Activated T-cell treated with anti-CD3 and anti-CD28 coated beads, Interleukin-2, amount 50 U/mL, for 72 hours (primary cell): ENCODE data around the gene FAM184A. TPM values are rescaled to one million over a fixed set of nuclear protein-coding genes. Genes with fewer than 3 reads are reported as not detected.
A peak's percentile ranks its signal among the peaks of the same experiment; 100 is the strongest.

Experiments
- ATAC-seq, 2 donors: fragments of 150-1000 bp; cut with Tn5 transposase; replicated peaks in 1 of 2; 2 replicates each; pipeline ENCODE4 v1.10.0; 2021; ENCODE audit warnings: moderate library complexity in 2 of 2, mild to moderate bottlenecking in 1 of 2
- DNase-seq, 2 donors: peaks; one replicate each; pipeline ENCODE4 v3.0.0; 2021 to 2022; ENCODE audit warnings: mixed read lengths in 1 of 2
- H3K27ac Mint-ChIP-seq: one replicate; pipeline ENCODE4 v1.8.0; 2022; ENCODE audit warnings: mild to moderate bottlenecking, moderate library complexity, mixed read lengths
- H3K27me3 Mint-ChIP-seq: one replicate; pipeline ENCODE4 v1.8.0; 2022; ENCODE audit warnings: low read depth, mixed read lengths
- H3K36me3 Mint-ChIP-seq, 2 donors: one replicate each; pipeline ENCODE4 v1.8.0; 2022; ENCODE audit warnings: mixed read lengths in 2 of 2, mild to moderate bottlenecking in 1 of 2; ENCODE audit not compliant: insufficient read depth in 2 of 2
- H3K4me1 Mint-ChIP-seq: one replicate; pipeline ENCODE4 v1.8.0; 2022; ENCODE audit warnings: low read depth, mixed read lengths
- H3K4me3 Mint-ChIP-seq, 2 donors: one replicate each; pipeline ENCODE4 v1.8.0; 2022; ENCODE audit warnings: mild to moderate bottlenecking in 2 of 2, mixed read lengths in 2 of 2, moderate library complexity in 2 of 2
- H3K9me3 Mint-ChIP-seq, 2 donors: one replicate each; pipeline ENCODE4 v1.8.0; 2022; ENCODE audit warnings: mixed read lengths in 2 of 2
- total RNA-seq, 2 donors: library from RNA; stranded (reverse); gene quantifications; one replicate each; pipeline ENCODE4 v1.2.3, GENCODE V29; 2022

Gene FAM184A
- total RNA-seq, 2 donors from 2014 or later = 18.4 to 18.5 TPM

DNA sequence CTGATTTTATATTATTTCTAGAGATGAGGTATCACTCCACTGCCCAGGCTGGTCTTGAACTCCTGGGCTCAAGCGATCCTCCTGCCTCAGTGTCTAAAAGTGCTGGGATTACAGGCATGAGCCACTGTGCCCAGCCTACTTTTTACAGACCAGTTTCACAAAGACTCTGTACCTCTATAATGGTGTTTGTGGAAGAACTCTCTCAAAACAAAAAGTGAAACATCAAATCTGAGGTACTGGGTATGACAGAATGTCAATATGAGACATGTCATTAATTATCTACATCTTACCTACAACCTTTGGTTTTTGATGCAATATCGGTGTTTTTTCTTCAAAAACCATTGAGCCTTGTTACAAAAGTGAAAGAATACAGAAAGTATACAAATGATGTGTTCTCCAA, 94.1 kb downstream of the FAM184A start:
- DNase-seq (no peak), ATAC-seq (no peak)
- no peak overlapping the region for H3K4me3 Mint-ChIP-seq
- no peaks in the 10 kb centered on the region for H3K9me3 Mint-ChIP-seq
- no peak overlapping the region for H3K27ac Mint-ChIP-seq
- no peaks in the 10 kb centered on the region for H3K4me1 Mint-ChIP-seq
- H3K36me3 Mint-ChIP-seq = peaks cover 2% of the 10 kb centered on the region in 2 donors
- no peaks in the 10 kb centered on the region for H3K27me3 Mint-ChIP-seq

- Mint-ChIP-seq H3K9me3 (no peaks in the 10 kb centered on the region), H3K27ac (no peak overlapping the region), H3K4me3 (no peak overlapping the region), H3K4me1 (no peaks in the 10 kb centered on the region), H3K36me3 (peaks cover 2% of the 10 kb centered on the region in 2 donors), H3K27me3 (no peaks in the 10 kb centered on the region)
- DNase-seq = no peak
- ATAC-seq = no peak
Observed at GRCh38 chr6:118982575-118982911, 95.9 kb downstream of the FAM184A start.

DNA sequence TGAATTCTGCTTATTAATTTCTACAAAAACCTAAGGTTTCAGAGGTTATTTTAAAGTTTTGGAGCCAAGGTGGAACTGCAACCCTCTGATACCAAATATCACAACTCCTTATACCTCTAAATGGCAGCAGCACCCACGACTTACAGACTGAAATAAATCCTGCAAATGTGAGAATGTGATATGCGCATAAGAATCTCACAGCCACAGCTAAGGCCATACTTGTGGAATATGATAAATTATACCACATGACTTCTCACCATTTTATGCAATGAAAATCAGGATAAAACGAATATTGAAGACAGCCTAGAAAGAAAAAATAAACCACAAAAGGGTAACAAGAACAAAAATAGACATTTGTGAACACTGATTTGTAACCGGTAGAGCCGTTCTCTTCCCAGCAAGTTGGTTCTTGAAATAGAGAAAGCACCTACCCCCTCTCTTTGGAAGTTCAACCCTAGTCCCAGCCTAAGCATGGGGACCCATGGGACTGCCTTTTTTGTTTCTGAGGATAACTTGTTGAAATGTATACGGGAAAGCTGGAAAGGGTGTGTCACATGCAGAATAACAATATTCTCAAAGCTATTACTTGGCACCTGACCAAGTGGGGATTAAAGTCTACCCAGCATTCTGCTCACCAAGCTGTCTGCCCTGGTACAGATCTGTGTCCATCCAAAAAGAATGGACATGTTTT, 96.4 kb downstream of the FAM184A start:
- H3K27ac Mint-ChIP-seq = no peak overlapping the region
- no peaks in the 10 kb centered on the region for H3K9me3 Mint-ChIP-seq
- DNase-seq (no peak), ATAC-seq (no peak)
- no peaks in the 10 kb centered on the region for H3K4me1 Mint-ChIP-seq
- no peak overlapping the region for H3K4me3 Mint-ChIP-seq
- no peaks in the 10 kb centered on the region for H3K27me3 Mint-ChIP-seq
- peaks cover 2% of the 10 kb centered on the region in 2 donors for H3K36me3 Mint-ChIP-seq

- ATAC-seq (no peak), DNase-seq (no peak)
- H3K36me3 Mint-ChIP-seq = peaks cover 2% of the 10 kb centered on the region in 2 donors
- no peaks in the 10 kb centered on the region for H3K4me1 Mint-ChIP-seq
- H3K9me3 Mint-ChIP-seq = no peaks in the 10 kb centered on the region
- H3K4me3 Mint-ChIP-seq = no peak overlapping the region
- H3K27me3 Mint-ChIP-seq = no peaks in the 10 kb centered on the region
- H3K27ac Mint-ChIP-seq = no peak overlapping the region
Observed at GRCh38 chr6:118980063-118980462, 98.4 kb downstream of the FAM184A start.

- Mint-ChIP-seq H3K36me3 (peaks cover 0 to 3% of the 10 kb centered on the region in 2 donors), H3K27me3 (no peaks in the 10 kb centered on the region), H3K27ac (peak overlapping the region; percentile 51), H3K4me1 (no peaks in the 10 kb centered on the region), H3K4me3 (no peak overlapping the region), H3K9me3 (no peaks in the 10 kb centered on the region)
- DNase-seq (no peak), ATAC-seq (no peak)
Observed at GRCh38 chr6:118974790-118975189, 103.7 kb downstream of the FAM184A start.

- no peak for ATAC-seq
- no peaks in the 10 kb centered on the region for H3K4me1 Mint-ChIP-seq
- H3K36me3 Mint-ChIP-seq = peaks cover 0 to 3% of the 10 kb centered on the region in 2 donors
- no peak overlapping the region for H3K4me3 Mint-ChIP-seq
- H3K9me3 Mint-ChIP-seq = no peaks in the 10 kb centered on the region
- no peak for DNase-seq
- H3K27me3 Mint-ChIP-seq = no peaks in the 10 kb centered on the region
- H3K27ac Mint-ChIP-seq = no peak overlapping the region
Observed at GRCh38 chr6:118971682-118972081, 106.8 kb downstream of the FAM184A start.

- Mint-ChIP-seq H3K36me3 (peaks cover 0 to 3% of the 10 kb centered on the region in 2 donors), H3K27ac (no peak overlapping the region), H3K4me1 (no peaks in the 10 kb centered on the region), H3K9me3 (no peaks in the 10 kb centered on the region), H3K27me3 (no peaks in the 10 kb centered on the region), H3K4me3 (no peak overlapping the region)
- no peak for ATAC-seq
- no peak for DNase-seq
Observed at GRCh38 chr6:118970866-118971265, 107.6 kb downstream of the FAM184A start.

GRCh38 chr6:118968416-118968815, 110.0 kb downstream of the FAM184A start:
- peaks cover 0 to 3% of the 10 kb centered on the region in 2 donors for H3K36me3 Mint-ChIP-seq
- H3K4me1 Mint-ChIP-seq = no peaks in the 10 kb centered on the region
- no peak overlapping the region for H3K27ac Mint-ChIP-seq
- H3K4me3 Mint-ChIP-seq = no peak overlapping the region
- ATAC-seq (no peak), DNase-seq (no peak)
- H3K9me3 Mint-ChIP-seq = no peaks in the 10 kb centered on the region
- no peaks in the 10 kb centered on the region for H3K27me3 Mint-ChIP-seq

DNA sequence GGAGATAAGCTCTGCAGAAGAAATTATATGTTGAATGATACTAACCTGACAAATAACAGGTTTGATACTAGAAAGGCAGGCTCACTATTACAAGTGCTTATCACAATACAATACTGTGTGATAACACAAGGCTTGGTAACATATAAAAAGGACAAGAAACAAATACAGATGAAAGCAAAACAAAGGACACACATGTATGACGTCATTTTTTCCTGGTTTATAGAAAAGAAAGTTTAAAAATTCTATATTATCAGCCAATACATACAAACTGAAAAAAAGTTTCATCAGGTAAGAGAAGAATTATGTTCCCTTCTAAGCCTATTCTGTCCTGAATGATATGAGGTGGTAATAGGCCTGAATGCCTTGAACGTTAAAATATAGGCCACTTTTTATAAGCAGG, 111.2 kb downstream of the FAM184A start:
- DNase-seq = no peak
- Mint-ChIP-seq H3K36me3 (peaks cover 0 to 3% of the 10 kb centered on the region in 2 donors), H3K9me3 (no peaks in the 10 kb centered on the region), H3K27me3 (no peaks in the 10 kb centered on the region), H3K4me1 (no peaks in the 10 kb centered on the region), H3K27ac (peak overlapping the region; percentile 9), H3K4me3 (no peak overlapping the region)
- ATAC-seq = no peak

DNA sequence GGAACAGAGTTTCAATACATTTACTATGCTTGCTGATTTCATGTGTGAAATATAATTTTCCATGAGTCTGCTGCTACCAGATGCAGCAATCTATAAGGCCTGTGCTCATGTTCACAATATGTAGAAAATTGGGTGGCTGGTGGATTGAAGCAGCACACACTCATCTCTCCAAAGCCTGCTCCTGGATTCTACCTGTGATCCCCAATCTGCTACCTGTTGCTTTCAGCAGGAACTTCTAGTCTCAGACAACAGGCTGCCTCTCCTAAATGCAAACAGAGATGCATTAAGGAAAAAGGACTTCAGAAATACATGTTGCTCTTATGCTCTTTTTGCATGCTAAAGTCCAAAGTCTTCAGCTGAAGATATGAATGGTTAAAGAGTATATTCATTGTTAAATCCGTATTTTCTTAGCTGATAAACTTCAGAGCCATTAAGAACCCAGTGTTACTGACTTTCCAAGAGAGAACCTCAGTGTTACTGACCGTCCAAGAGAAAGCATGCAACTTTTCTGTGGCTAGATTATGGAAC, 112.6 kb downstream of the FAM184A start:
- Mint-ChIP-seq H3K9me3 (no peaks in the 10 kb centered on the region), H3K4me3 (no peak overlapping the region)

GRCh38 chr6:118965371-118965770, 113.1 kb downstream of the FAM184A start:
- H3K4me1 Mint-ChIP-seq = no peaks in the 10 kb centered on the region
- no peak overlapping the region for H3K27ac Mint-ChIP-seq
- DNase-seq (no peak), ATAC-seq (no peak)
- no peak overlapping the region for H3K4me3 Mint-ChIP-seq
- no peaks in the 10 kb centered on the region for H3K9me3 Mint-ChIP-seq
- no peaks in the 10 kb centered on the region for H3K27me3 Mint-ChIP-seq
- no peaks in the 10 kb centered on the region for H3K36me3 Mint-ChIP-seq

More for the DNA sequence above, 112.6 kb downstream of the FAM184A start:
- Mint-ChIP-seq H3K36me3 (no peaks in the 10 kb centered on the region), H3K27me3 (no peaks in the 10 kb centered on the region), H3K27ac (no peak overlapping the region), H3K4me1 (no peaks in the 10 kb centered on the region)
- no peak for ATAC-seq
- no peak for DNase-seq

DNA sequence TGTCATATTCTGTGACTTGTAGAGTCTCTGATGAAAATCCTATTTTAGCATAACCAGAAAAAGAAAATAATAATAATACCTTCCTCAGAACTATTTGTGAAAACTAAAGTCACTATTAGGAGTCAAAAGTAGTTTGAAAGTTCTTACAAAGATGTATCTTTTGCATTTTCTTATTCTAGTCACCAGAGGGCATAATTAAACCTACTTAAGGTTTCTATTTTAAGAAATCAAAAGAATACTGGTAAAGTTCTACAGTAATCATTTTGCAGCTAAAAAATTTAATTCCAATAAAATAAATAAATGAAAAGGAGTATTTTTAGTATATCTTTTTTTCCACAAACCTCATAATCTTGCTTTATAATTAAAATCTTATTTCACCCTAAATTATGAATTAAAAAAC, 115.5 kb downstream of the FAM184A start:
- Mint-ChIP-seq H3K9me3 (no peaks in the 10 kb centered on the region), H3K36me3 (no peaks in the 10 kb centered on the region), H3K4me1 (peaks cover 6% of the 10 kb centered on the region), H3K27me3 (no peaks in the 10 kb centered on the region), H3K4me3 (no peak overlapping the region), H3K27ac (no peak overlapping the region)
- ATAC-seq (no peak), DNase-seq (no peak)

- peaks cover 6% of the 10 kb centered on the region for H3K4me1 Mint-ChIP-seq
- H3K27ac Mint-ChIP-seq = no peak overlapping the region
- DNase-seq = no peak
- H3K4me3 Mint-ChIP-seq = no peak overlapping the region
- no peak for ATAC-seq
- H3K27me3 Mint-ChIP-seq = no peaks in the 10 kb centered on the region
- H3K36me3 Mint-ChIP-seq = no peaks in the 10 kb centered on the region
- no peaks in the 10 kb centered on the region for H3K9me3 Mint-ChIP-seq
Observed at GRCh38 chr6:118959903-118960302, 118.6 kb downstream of the FAM184A start.

DNA sequence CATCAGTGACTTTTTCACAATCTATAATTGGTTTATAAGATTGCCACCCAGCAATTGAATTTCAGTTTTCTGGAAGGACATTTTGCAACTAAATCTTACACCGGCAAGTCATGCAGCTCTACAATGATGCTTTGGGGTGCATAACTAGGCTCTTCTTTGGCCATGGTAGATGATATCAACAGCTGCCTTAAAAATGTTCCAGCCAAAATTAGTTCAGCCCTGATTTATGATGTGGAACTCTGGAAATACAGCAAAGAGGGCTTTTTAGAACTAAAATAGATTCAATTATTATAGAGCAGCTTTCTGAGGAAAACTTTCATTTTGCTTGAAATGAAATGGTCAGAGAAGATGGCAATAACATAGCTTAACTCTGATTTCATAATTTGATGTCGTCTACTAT, 125.1 kb downstream of the FAM184A start:
- ATAC-seq (no peak), DNase-seq (no peak)
- Mint-ChIP-seq H3K4me3 (no peak overlapping the region), H3K36me3 (no peaks in the 10 kb centered on the region), H3K9me3 (no peaks in the 10 kb centered on the region), H3K4me1 (no peaks in the 10 kb centered on the region), H3K27ac (no peak overlapping the region), H3K27me3 (no peaks in the 10 kb centered on the region)
